K562 (cell line): ENCODE measurements around the gene TP53I13. TPM values are rescaled to one million over a fixed set of nuclear protein-coding genes. Genes with fewer than 3 reads are reported as not detected.
A peak's percentile ranks its signal among the peaks of the same experiment; 100 is the strongest.

Source experiments
- ATAC-seq: fragments of 200-7000 bp; cut with Tn5 transposase; 3 replicates; pipeline ENCODE4 v1.9.1; 2020; ENCODE audit warnings: moderate library complexity
- BruUV-seq: library from RNA; stranded (reverse); fragments of 400-500 nt; replicated peaks from 2 replicates; lab custom pipeline; 2021; lab: Mats Ljungman, UMichigan
- CTCF ChIA-PET: fragments of 300-600 bp; formaldehyde crosslinking; extraction: SDS; loops from one replicate; lab custom pipeline; 2021; ENCODE audit warnings: low intra/inter-chr PET ratio; lab: Yijun Ruan, JAX
- POLR2A ChIA-PET: fragments of 300-600, 350-650 bp; sonication (Branson Sonifier 250); formaldehyde crosslinking; extraction: SDS; loops from one replicate; lab custom pipeline; 2021; ENCODE audit warnings: antibody characterized with exemption, inconsistent platforms; lab: Yijun Ruan, JAX
- DNase-seq, 4 experiments: peaks; one replicate each; pipeline versions ENCODE4 v3.0.0 to v3.0.0-alpha.2; 2011 to 2018; ENCODE audit warnings: low spot score in 3 of 4, mixed read lengths in 3 of 4; ENCODE audit errors: extremely low read depth in 1 of 4
- FAIRE-seq: peaks from 2 replicates; lab custom pipeline; 2011; peaks lifted over from hg19 to GRCh38; lab: Jason Lieb, UNC
- H2AFZ ChIP-seq: 2 replicates; pipeline ENCODE4 v1.6.0; 2011; ENCODE audit warnings: low read depth, low read length, control low read depth, inconsistent platforms
- H3K27ac ChIP-seq: fragments of 200-600 bp; 3 replicates; pipeline ENCODE4 v1.8.0; 2011; ENCODE audit warnings: low read depth, mild to moderate bottlenecking, control low read depth, inconsistent platforms, low read length, moderate library complexity, mixed read lengths; ENCODE audit errors: extremely low read depth
- H3K27me3 ChIP-seq, 2 experiments: fragments of 300-600 bp in 1 of 2; 2 replicates in 1 of 2; 3 replicates in 1 of 2; pipeline versions ENCODE4 v1.6.0 to v1.8.0; 2011; ENCODE audit warnings: inconsistent platforms in 2 of 2, low read length in 2 of 2, mild to moderate bottlenecking in 1 of 2, mixed read lengths in 1 of 2, moderate library complexity in 1 of 2; ENCODE audit not compliant: control insufficient read depth in 2 of 2, insufficient read depth in 2 of 2
- H3K36me3 ChIP-seq: fragments of 300-600 bp; 3 replicates; pipeline ENCODE4 v1.8.0; 2011; ENCODE audit warnings: mild to moderate bottlenecking, low read length, inconsistent platforms; ENCODE audit not compliant: control insufficient read depth, insufficient read depth
- H3K4me1 ChIP-seq, 2 experiments: fragments of 200-600 bp in 1 of 2; replicated peaks in 1 of 2; 2 replicates in 1 of 2; 3 replicates in 1 of 2; pipeline versions ENCODE4 v1.5.1 to v1.8.0; 2011; ENCODE audit warnings: inconsistent platforms in 2 of 2, low read length in 2 of 2, mild to moderate bottlenecking in 1 of 2, mixed read lengths in 1 of 2, moderate library complexity in 1 of 2; ENCODE audit not compliant: control insufficient read depth in 2 of 2, insufficient read depth in 2 of 2
- H3K4me2 ChIP-seq: 2 replicates; pipeline ENCODE4 v1.6.1; 2011; ENCODE audit warnings: low read length, control low read depth, inconsistent platforms, mixed read lengths; ENCODE audit not compliant: insufficient read depth
- H3K4me3 ChIP-seq: fragments of 200-600 bp; sonication (generic), shearing (Covaris generic); 2 replicates; pipeline ENCODE4 v1.5.1; 2016; ENCODE audit warnings: control low read depth, inconsistent platforms
- H3K79me2 ChIP-seq: fragments of 200-600 bp; 3 replicates; pipeline ENCODE4 v1.8.0; 2011; ENCODE audit warnings: low read length, inconsistent platforms; ENCODE audit not compliant: control insufficient read depth, insufficient read depth
- H3K9ac ChIP-seq, 2 experiments: 2 replicates each; pipeline versions ENCODE4 v1.6.0 to v1.6.1; 2011; ENCODE audit warnings: low read depth in 2 of 2, low read length in 2 of 2, control low read depth in 1 of 2, inconsistent platforms in 1 of 2, mild to moderate bottlenecking in 1 of 2, mixed read lengths in 1 of 2; ENCODE audit not compliant: insufficient read depth in 1 of 2
- H3K9me1 ChIP-seq: one replicate; pipeline ENCODE4 v1.6.0; 2011; ENCODE audit warnings: inconsistent platforms, mild to moderate bottlenecking, low read length, moderate library complexity; ENCODE audit not compliant: control insufficient read depth, insufficient read depth
- H3K9me3 ChIP-seq: replicated peaks from 2 replicates; pipeline ENCODE4 v1.5.1; 2011; ENCODE audit warnings: low read depth, low read length, inconsistent platforms; ENCODE audit not compliant: control insufficient read depth, insufficient read depth
- H4K20me1 ChIP-seq: replicated peaks from 2 replicates; pipeline ENCODE4 v1.6.1; 2011; ENCODE audit warnings: low read length, inconsistent platforms, mixed read lengths; ENCODE audit not compliant: control insufficient read depth, insufficient read depth
- ARID4B ChIP-seq: sonication (generic); formaldehyde crosslinking; IDR thresholded peaks from 2 replicates; pipeline ENCODE4 v1.8.0; 2022; ENCODE audit warnings: mild to moderate bottlenecking, missing genetic modification reagents
- CC2D1A ChIP-seq: fragments of 450-650 bp; IDR thresholded peaks from 2 replicates; pipeline ENCODE4 v1.6.1; 2017; ENCODE audit warnings: mild to moderate bottlenecking
- CSDE1 ChIP-seq, 2 experiments: fragments of 450-650 bp; IDR thresholded peaks; 2 replicates each; pipeline ENCODE4 v1.6.1; 2016; ENCODE audit warnings: mild to moderate bottlenecking in 1 of 2
- ETS2 ChIP-seq: IDR thresholded peaks from 2 replicates; pipeline ENCODE4 v1.6.1; 2016; ENCODE audit warnings: borderline replicate concordance, missing genetic modification characterization, mild to moderate bottlenecking, moderate library complexity, missing compliant biosample characterization; ENCODE audit not compliant: poor library complexity, severe bottlenecking
- FOXA1 ChIP-seq: fragments of 450-650 bp; IDR thresholded peaks from 2 replicates; pipeline ENCODE4 v1.6.1; 2016; ENCODE audit warnings: mild to moderate bottlenecking, borderline replicate concordance
- FOXJ2 ChIP-seq: fragments of 200-800 bp; sonication (Bioruptor generic); IDR thresholded peaks from 2 replicates; pipeline ENCODE4 v1.6.1; 2016; ENCODE audit warnings: missing genetic modification characterization, missing compliant biosample characterization
- HNRNPLL ChIP-seq: fragments of 200-400 bp; formaldehyde crosslinking; IDR thresholded peaks from 2 replicates; pipeline ENCODE4 v1.6.1; 2017; ENCODE audit warnings: low read length, low read depth, mild to moderate bottlenecking; ENCODE audit not compliant: poor library complexity, severe bottlenecking
- KLF16 ChIP-seq: IDR thresholded peaks from 2 replicates; pipeline ENCODE4 v1.6.1; 2016; ENCODE audit warnings: antibody characterized with exemption
- LARP7 ChIP-seq: fragments of 450-650 bp; IDR thresholded peaks from 2 replicates; pipeline ENCODE4 v1.6.1; 2016
- MIER1 ChIP-seq: fragments of 450-650 bp; IDR thresholded peaks from 2 replicates; pipeline ENCODE4 v1.6.1; 2016; ENCODE audit warnings: antibody characterized with exemption, mild to moderate bottlenecking, low read depth
- RBM17 ChIP-seq: fragments of 200-400 bp; formaldehyde crosslinking; IDR thresholded peaks from 2 replicates; pipeline ENCODE4 v1.6.1; 2017; ENCODE audit warnings: low read depth, mild to moderate bottlenecking, low read length, borderline replicate concordance
- STAG1 ChIP-seq: sonication (generic); formaldehyde crosslinking; IDR thresholded peaks from 2 replicates; pipeline ENCODE4 v1.5.0; 2020; ENCODE audit warnings: missing genetic modification reagents, borderline replicate concordance
- ZFPM2 ChIP-seq: fragments of 250-450 bp; sonication (Bioruptor Pico); IDR thresholded peaks from 2 replicates; pipeline ENCODE4 v1.5.1; 2022; ENCODE audit warnings: mild to moderate bottlenecking
- ZNF24 ChIP-seq: fragments of 450-650 bp; IDR thresholded peaks from 2 replicates; pipeline ENCODE4 v1.6.1; 2016
- ZNF253 ChIP-seq: fragments of 250-450 bp; sonication (Bioruptor Pico); conservative IDR thresholded peaks from 2 replicates; pipeline ENCODE4 v1.6.1; 2021; ENCODE audit warnings: mild to moderate bottlenecking
- ZNF316 ChIP-seq: fragments of 450-650 bp; IDR thresholded peaks from 2 replicates; pipeline ENCODE4 v1.6.1; 2016
- WGBS: fragments of 100-300 bp; shearing (Covaris generic); methylation state at CpG from one replicate; pipeline ENCODE4 v1.1.6; 2016; ENCODE audit warnings: low coverage, mixed read lengths; ENCODE audit not compliant: insufficient coverage; ENCODE audit errors: missing lambda C conversion rate; 5-methylcytosine and 5-hydroxymethylcytosine counted together
- in situ Hi-C: fragments of 300-500 bp; cut with MboI; formaldehyde crosslinking; loops from 4 replicates; pipeline ENCODE4 v1.15.0; 2018; ENCODE audit warnings: inconsistent platforms, mixed read lengths
- intact Hi-C: fragments of 100-400 bp; cut with micrococcal nuclease; formaldehyde crosslinking; loops from 2 replicates; pipeline ENCODE4 v1.14.2; 2022
- polyA plus RNA-seq, 8 experiments: library from polyadenylated mRNA; depleted of rRNA in 4 of 8; stranded (reverse) in 5 of 8; unstranded in 3 of 8; fragments of >200 nt; fragmentation: Nextera tagmentation in 2 of 8; fragmentation: Illumina TruSeq in 1 of 8; extraction: Ambion mirVana in 2 of 8; extraction: Trizol in 1 of 8; gene quantifications; 2 replicates each; pipeline versions ENCODE4 v1.2.1 to v1.2.3, GENCODE V29; 2011 to 2014; ENCODE audit warnings: inconsistent platforms in 1 of 8, missing spikeins in 1 of 8
- total RNA-seq, 7 experiments: library from RNA; depleted of rRNA in 6 of 7; stranded (reverse); fragments of >200 nt in 6 of 7; fragmentation: Illumina TruSeq in 2 of 7; extraction: Trizol in 2 of 7; gene quantifications; 2 replicates each; pipeline versions ENCODE4 v1.2.1 to v1.2.3, GENCODE V29; 2011 to 2021; ENCODE audit warnings: low replicate concordance in 1 of 7
- TF ChIP-seq, protein P1 (sequence below): fragments of 150-350 bp; conservative IDR thresholded peaks from 2 replicates; pipeline ENCODE4 v1.6.1; 2014; ENCODE audit warnings: low read length

Gene TP53I13
- total and polyA plus RNA-seq, 9 of the 15 experiments (the other 6 are each of a cell fraction or from before 2014, with no cell fraction given), result 0.08 to 28.3 (median 9.1) TPM

DNA sequence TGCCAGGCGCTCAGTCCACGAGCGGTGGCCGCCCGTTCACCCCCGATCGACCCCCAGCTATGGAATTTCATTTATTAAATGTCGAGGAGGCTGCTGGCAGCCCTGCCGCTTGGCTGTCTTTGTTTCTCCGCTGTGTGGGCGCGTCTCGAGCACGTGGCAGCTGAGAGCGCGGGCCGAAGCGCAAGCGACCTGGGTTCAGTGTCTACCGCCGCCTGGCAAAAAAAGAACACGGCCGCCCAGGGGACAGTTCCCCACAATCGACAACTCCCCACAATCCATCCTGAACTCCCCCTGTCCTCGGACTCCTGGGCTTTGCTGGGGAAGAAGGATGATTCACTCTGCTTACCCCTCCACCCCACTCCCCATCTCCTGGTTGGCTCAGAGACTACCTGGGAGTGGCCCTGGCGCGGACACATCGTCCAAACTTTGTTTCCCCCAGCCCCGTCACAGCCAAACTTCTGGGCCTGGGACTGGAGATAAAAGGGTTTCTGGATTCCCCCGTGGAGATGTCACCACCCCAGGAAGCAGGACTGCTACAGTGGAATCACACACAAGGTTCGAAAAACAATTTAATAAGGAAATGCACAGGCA lies 22.7 kb downstream of the TP53I13 start:
- in situ Hi-C loops (no loop called here), intact Hi-C loops (loop anchor here (2.0 to 5.0 kb wide), 2 partner anchors 199 to 298 kb away; partner anchors contain the start of gene TAOK1)
- ChIA-PET POLR2A (interaction anchor here (0.6 to 1.0 kb wide), 3 partner anchors 10 to 467 kb away, joined by 3 to 4 read pairs (median 4); partner anchors contain the start of gene TP53I13), CTCF (interaction anchor here (0.6 to 2.3 kb wide), 3 partner anchors 11 to 300 kb away, joined by 3 to 19 read pairs (median 3); no protein-coding TSS in a partner anchor)
- Histone ChIP-seq H3K36me3 (no peaks in the 10 kb centered on the region), H3K27ac (peak overlapping the region; percentile 48; the same call in 2 of the 3 replicates), H3K9me3 (no peaks in the 10 kb centered on the region), H3K4me3 (peak overlapping the region; percentile 16), H3K4me2 (peak overlapping the region; percentile 83), H4K20me1 (peaks cover 5% of the 10 kb centered on the region), H3K4me1 (peaks cover 35 to 81% of the 10 kb centered on the region in 2 experiments), H3K27me3 (no peaks in the 10 kb centered on the region), H3K79me2 (peaks cover 25% of the 10 kb centered on the region), H3K9me1 (peaks cover 3% of the 10 kb centered on the region), H3K9ac (peak overlapping the region; percentile 44 to 88), H2AFZ (peak overlapping the region; percentile 95)
- FAIRE-seq (no peak), ATAC-seq (peak; percentile 28), DNase-seq (peak; percentile 58 to 80 (median 69))
- 13% methylated on average over 30 of the region's 31 CpGs for WGBS
- BruUV-seq, result no TSS peak
- TF ChIP-seq HNRNPLL (no peak), ZFPM2 (CRISPR knock-in tag) (no peak), ARID4B (CRISPR knock-in tag) (peak; percentile 79; the same call in 1 of the 2 replicates), RBM17 (no peak), LARP7 (no peak), FOXA1 (no peak), FOXJ2 (tag) (no peak), CC2D1A (0 out of 2 replicates have a peak, but pooled peaks have one; percentile 11), ZNF24 (no peak), ZNF316 (no peak), MIER1 (no peak), KLF16 (no peak), CSDE1 (IDR thresholded peaks at IDR 0.05) (no peak), ETS2 (tag) (no peak), STAG1 (CRISPR knock-in tag) (no peak), ZNF253 (CRISPR knock-in tag) (no peak)
- TF ChIP-seq, protein P1, sequence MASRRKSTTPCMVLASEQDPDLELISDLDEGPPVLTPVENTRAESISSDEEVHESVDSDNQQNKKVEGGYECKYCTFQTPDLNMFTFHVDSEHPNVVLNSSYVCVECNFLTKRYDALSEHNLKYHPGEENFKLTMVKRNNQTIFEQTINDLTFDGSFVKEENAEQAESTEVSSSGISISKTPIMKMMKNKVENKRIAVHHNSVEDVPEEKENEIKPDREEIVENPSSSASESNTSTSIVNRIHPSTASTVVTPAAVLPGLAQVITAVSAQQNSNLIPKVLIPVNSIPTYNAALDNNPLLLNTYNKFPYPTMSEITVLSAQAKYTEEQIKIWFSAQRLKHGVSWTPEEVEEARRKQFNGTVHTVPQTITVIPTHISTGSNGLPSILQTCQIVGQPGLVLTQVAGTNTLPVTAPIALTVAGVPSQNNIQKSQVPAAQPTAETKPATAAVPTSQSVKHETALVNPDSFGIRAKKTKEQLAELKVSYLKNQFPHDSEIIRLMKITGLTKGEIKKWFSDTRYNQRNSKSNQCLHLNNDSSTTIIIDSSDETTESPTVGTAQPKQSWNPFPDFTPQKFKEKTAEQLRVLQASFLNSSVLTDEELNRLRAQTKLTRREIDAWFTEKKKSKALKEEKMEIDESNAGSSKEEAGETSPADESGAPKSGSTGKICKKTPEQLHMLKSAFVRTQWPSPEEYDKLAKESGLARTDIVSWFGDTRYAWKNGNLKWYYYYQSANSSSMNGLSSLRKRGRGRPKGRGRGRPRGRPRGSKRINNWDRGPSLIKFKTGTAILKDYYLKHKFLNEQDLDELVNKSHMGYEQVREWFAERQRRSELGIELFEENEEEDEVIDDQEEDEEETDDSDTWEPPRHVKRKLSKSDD, result 0 out of 2 replicates have a peak, but pooled peaks have one; percentile 61
